SU-DHL-6 (cell line): ENCODE data around the gene NDUFB6.

Experiments used
- EZH2phosphoT487 ChIP-seq: fragments of 200-600 bp; sonication (generic), shearing (Covaris generic); conservative IDR thresholded peaks from 2 replicates; pipeline ENCODE4 v1.6.1; 2018; ENCODE audit warnings: mild to moderate bottlenecking, antibody characterized with exemption, low read length, moderate library complexity, mixed read lengths
- TF ChIP-seq, protein P1 (sequence below): fragments of 200-600 bp; sonication (generic); IDR thresholded peaks from one replicate; pipeline ENCODE4 v1.5.1; 2017; ENCODE audit warnings: antibody characterized with exemption, mild to moderate bottlenecking, low read length, moderate library complexity; ENCODE audit not compliant: insufficient read depth, poor library complexity, severe bottlenecking

GRCh38 chr9:32552172-32552872 is 20.6 kb downstream of the NDUFB6 start, which contains the start of the genes SMIM27 and TOPORS:
- TF ChIP-seq, protein P1, sequence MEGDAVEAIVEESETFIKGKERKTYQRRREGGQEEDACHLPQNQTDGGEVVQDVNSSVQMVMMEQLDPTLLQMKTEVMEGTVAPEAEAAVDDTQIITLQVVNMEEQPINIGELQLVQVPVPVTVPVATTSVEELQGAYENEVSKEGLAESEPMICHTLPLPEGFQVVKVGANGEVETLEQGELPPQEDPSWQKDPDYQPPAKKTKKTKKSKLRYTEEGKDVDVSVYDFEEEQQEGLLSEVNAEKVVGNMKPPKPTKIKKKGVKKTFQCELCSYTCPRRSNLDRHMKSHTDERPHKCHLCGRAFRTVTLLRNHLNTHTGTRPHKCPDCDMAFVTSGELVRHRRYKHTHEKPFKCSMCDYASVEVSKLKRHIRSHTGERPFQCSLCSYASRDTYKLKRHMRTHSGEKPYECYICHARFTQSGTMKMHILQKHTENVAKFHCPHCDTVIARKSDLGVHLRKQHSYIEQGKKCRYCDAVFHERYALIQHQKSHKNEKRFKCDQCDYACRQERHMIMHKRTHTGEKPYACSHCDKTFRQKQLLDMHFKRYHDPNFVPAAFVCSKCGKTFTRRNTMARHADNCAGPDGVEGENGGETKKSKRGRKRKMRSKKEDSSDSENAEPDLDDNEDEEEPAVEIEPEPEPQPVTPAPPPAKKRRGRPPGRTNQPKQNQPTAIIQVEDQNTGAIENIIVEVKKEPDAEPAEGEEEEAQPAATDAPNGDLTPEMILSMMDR: no peak
- no peak for TF ChIP-seq EZH2phosphoT487
